ENCODE results near the gene GTF2F2.

- no peak for TF ChIP-seq RAD21 (CRISPR knock-in tag; conservative IDR thresholded peaks at IDR 0.05 in 1 of 2, IDR thresholded peaks at IDR 0.05 in 1 of 2)
- TF ChIP-seq NFRKB (IDR thresholded peaks at IDR 0.05; ENCODE audit: low read depth): no peak
- TF ChIP-seq SETDB1 (IDR thresholded peaks at IDR 0.05; ENCODE audit: low read length): no peak
- no peak for TF ChIP-seq POLR2A (conservative IDR thresholded peaks at IDR 0.05)
- no peak for TF ChIP-seq EZH2 (IDR thresholded peaks at IDR 0.05; ENCODE audit: borderline replicate concordance, low read depth, low read length)
- TF ChIP-seq, protein P1, sequence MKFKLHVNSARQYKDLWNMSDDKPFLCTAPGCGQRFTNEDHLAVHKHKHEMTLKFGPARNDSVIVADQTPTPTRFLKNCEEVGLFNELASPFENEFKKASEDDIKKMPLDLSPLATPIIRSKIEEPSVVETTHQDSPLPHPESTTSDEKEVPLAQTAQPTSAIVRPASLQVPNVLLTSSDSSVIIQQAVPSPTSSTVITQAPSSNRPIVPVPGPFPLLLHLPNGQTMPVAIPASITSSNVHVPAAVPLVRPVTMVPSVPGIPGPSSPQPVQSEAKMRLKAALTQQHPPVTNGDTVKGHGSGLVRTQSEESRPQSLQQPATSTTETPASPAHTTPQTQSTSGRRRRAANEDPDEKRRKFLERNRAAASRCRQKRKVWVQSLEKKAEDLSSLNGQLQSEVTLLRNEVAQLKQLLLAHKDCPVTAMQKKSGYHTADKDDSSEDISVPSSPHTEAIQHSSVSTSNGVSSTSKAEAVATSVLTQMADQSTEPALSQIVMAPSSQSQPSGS (CRISPR knock-in tag; IDR thresholded peaks at IDR 0.05): no peak
- no peak for TF ChIP-seq HOXB6 (CRISPR knock-in tag; IDR thresholded peaks at IDR 0.05; ENCODE audit: borderline replicate concordance)
- no peak for TF ChIP-seq NR1H2 (CRISPR knock-in tag; IDR thresholded peaks at IDR 0.05)
These were observed 105.7 kb downstream of the GTF2F2 start for GRCh38 chr13:45226024-45226423.
